NCI-H1694 (cell line): ENCODE results near the gene STIM2.
"Not testable (repeated sequence)": the region's sequence is repeated elsewhere in the genome, so short reads cannot be mapped to it uniquely, and the experiment has no call there.

Experiments used
- DNase-seq: peaks from one replicate; lab custom pipeline; 2025; lab: John Stamatoyannopoulos, UW

STIM2 gene

DNA sequence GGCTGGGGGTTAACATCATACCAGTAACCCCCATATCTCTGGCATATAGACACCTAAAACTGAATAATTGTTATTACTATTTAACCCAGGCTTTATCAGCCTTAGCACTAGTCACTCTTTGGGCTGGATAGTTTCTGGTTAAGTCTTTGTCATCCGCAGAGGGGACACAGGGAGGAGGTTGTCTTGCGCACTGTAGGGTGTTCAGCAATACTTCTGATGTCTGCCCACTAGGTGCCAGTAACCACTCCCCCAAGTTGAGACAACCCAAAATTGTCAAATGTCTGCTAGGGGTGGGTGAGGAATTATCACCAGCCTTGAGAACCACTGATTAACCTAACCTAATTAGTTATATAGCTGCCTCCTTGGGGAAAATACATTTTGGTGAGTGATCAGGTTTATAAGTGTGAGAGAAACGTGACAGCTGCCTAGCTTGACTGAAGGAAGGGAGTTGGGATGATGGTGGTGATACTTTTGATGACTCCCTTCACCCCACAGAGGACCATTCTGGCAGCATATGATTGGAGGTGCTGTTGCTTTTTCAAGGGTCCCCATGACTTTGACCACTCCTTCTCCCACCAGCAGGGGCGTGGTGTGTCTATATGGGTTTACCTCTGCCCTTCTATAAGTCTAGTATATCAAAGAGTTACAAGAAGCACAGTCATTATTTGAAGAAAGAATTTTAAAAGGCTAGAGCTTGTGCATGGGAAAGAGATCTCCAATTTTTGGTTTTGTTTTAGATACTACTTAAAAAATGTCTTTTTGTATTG lies 140.9 kb downstream of the STIM2 start:
- DNase-seq = no peak

- DNase-seq = no peak
Observed at GRCh38 chr4:27003642-27004113, 143.0 kb downstream of the STIM2 start.

DNA sequence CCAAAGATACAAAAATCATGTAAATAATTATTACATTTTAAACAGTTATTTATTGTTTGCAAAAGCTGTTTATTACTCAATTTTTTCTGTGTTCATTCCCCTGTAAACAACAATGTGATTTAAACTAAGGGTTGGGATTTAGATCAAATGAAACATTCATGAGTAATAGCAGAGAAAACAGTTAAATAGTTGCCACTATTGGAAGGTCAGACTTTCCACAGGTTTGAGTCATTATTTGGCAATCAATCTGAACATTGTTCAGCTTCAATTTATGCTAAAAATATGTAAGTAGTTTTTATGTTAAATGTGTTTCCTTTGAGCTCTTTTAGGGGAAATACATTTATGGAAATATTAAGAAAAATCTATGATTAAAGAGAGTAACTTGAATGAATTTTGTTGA lies 144.9 kb downstream of the STIM2 start:
- DNase-seq = no peak

- no peak for DNase-seq
Observed at GRCh38 chr4:27005905-27006590, 145.4 kb downstream of the STIM2 start.

DNA sequence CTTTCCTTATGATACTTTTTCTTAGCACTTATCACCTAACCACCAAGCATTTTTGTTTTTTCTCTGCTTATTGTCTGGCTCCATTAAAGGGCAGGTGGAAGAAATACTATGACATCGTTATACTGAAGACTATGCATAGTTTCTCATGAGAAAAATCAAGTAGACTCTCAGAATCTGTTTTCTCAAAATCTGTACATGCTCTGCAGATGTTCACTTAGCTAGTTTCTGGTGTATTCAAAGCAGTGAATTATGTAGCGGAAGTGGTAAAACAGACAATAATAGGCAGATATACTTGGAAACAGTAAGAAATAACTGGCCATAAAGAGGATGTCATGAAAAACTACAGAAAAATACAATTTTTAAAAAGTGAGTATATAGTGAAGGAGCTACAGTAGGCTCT lies 146.0 kb downstream of the STIM2 start:
- no peak for DNase-seq

DNA sequence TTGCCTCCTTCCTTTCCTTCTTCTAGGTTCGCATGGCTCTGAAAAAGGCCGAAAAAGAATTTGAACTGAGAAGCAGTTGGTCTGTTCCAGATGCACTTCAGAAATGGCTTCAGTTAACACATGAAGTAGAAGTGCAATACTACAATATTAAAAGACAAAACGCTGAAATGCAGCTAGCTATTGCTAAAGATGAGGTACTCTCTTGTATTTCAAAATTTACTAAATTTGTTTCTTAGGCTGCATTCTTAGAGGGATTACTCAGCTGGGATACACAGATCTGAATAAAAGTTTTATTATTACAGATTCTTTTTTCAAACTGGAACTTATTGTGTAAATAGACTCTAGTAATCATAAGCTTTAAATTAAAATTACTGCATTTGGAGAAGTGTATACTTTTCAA lies 146.9 kb downstream of the STIM2 start:
- DNase-seq = no peak

DNA sequence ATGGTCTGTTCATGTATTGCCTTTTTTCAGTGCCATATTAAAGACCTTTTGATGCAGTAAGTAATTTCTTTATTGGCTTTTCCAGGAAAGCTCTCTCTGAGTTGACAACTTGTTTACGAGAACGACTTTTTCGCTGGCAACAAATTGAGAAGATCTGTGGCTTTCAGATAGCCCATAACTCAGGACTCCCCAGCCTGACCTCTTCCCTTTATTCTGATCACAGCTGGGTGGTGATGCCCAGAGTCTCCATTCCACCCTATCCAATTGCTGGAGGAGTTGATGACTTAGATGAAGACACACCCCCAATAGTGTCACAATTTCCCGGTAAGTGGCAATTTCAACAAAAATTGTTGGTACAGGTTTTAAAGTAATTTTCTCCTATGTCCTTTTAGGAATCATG lies 148.0 kb downstream of the STIM2 start:
- DNase-seq = no peak

GRCh38 chr4:27009539-27009938 lies 148.9 kb downstream of the STIM2 start:
- no peak for DNase-seq

DNA sequence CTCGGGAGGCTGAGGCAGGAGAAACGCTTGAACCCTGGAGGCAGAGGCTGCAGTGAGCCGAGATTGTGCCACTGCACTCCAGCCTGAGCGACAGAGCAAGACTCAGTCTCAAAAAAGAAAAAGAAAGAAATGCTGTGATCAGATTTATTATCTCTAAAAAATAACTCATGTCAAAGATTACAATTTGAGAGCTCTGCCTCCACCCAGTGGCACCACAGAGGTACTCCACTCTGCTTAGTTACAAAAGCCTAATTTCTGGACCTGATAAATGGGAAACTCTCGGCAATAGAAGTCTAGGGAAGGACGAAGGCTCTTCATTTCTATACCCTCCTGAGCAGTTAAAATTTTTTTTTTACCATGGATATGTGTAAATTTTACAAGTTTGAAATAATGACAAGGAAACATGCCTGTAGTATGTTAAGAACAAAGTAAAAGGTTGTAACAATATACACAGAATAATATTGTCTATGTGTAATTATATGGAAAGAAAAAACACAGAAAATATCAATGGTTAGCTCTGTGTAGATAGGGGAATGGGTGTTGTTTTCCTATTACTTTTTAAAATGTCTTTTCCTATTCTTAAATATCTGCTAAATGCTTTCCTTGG lies 149.8 kb downstream of the STIM2 start:
- DNase-seq = peak; percentile 11

DNA sequence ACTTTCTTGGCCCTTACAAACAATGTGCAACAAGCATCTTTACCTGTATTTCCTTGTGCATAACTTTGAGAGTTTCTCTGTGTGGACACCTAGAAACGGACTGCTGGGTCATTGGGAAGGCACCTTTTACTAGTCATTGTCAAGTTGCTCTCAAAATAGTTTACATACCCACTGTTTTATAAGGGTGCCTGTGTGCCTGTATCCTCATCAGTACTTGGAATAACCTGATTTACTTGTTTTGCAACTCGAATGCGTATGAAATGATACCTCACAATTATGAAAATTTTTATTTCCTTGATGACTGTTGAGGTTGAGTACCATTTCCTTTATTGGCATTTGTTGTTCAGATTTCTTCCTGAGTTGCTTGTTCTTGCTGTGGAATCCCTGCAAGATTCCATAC lies 150.8 kb downstream of the STIM2 start:
- no peak for DNase-seq

GRCh38 chr4:27013012-27013411 lies 152.4 kb downstream of the STIM2 start:
- DNase-seq = no peak

- DNase-seq = no peak
Observed at GRCh38 chr4:27016551-27016950, 155.9 kb downstream of the STIM2 start.

DNA sequence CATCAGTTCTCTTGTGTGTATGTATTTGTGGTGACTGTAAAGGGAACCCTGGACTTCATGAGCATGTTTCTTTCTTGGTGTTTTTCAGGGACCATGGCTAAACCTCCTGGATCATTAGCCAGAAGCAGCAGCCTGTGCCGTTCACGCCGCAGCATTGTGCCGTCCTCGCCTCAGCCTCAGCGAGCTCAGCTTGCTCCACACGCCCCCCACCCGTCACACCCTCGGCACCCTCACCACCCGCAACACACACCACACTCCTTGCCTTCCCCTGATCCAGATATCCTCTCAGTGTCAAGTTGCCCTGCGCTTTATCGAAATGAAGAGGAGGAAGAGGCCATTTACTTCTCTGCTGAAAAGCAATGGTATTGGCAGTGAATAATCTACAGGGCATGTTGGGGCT lies 157.0 kb downstream of the STIM2 start:
- no peak for DNase-seq

DNA sequence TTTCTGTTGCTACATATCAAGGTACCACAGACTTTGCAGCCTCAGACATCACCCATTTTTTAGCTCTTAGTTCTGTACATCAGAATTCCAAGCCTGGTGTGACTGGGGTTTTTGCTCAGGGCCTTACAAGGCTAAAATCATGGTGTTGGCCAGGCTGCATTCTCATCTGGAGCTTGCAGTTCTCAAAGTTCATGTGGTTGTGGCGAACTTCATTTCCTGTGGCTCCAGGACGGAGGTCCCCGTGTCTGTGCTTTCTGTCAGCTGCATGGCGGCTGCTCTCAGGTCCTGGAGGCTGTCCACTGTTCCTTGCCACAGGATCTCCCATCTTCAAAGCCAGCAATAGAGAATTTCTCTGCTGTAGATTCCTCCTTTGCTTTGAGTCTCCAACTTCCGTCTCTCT lies 157.4 kb downstream of the STIM2 start:
- no peak for DNase-seq

DNA sequence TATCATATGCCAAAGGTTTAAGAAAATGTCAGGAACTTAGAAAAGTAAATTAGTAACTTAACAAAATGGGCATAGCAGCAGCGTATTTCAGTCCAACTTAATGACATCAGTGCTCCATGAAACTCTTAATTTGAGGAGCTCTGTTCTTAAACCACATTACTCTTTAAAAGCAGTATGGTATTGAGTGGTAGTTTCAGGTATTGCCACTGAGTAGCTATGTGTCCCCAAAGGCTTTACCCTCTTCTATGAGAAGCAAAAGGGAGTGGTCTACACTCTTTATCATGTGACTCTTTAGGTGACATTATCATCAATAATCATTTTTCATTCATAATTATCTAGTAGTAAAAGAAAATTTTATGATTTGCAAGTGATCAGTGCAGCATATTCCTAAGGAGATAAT lies 158.3 kb downstream of the STIM2 start:
- no peak for DNase-seq

- no peak for DNase-seq
Observed at GRCh38 chr4:27019766-27020165, 159.1 kb downstream of the STIM2 start.

- DNase-seq = no peak
Observed at GRCh38 chr4:27020203-27020602, 159.6 kb downstream of the STIM2 start.

DNA sequence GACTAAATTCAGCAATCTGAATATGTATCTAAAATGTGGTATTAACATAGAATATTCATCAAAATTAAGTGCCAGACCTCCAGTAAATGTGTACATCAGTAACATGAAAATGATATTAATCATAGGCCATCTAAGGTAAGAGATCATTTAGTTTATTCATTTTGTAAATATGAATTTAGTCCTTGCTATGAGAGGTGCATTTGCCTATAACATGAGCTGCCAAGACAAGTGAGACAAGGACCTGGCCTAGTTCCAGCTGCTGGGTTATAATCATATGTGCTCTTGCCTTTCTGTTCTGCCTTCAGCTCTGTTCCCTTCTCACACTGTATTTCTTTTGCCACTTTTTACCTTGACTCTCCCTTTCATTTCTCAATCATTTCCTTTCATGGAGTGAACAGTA lies 160.0 kb downstream of the STIM2 start:
- no peak for DNase-seq

DNA sequence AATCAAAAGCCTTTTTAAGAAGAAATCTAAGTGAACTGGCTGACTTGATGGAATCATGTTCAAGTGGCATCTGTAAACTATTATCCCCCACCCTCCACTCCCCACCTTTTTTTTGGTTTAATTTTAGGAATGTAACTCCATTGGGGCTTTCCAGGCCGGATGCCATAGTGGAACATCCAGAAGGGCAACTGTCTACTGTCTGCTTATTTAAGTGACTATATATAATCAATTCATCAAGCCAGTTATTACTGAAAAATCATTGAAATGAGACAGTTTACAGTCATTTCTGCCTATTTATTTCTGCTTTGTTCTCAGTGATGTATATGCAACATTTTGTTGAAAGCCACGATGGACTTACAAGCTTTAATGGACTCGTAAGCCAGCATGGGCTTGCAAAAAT lies 162.3 kb downstream of the STIM2 start:
- DNase-seq = no peak

DNA sequence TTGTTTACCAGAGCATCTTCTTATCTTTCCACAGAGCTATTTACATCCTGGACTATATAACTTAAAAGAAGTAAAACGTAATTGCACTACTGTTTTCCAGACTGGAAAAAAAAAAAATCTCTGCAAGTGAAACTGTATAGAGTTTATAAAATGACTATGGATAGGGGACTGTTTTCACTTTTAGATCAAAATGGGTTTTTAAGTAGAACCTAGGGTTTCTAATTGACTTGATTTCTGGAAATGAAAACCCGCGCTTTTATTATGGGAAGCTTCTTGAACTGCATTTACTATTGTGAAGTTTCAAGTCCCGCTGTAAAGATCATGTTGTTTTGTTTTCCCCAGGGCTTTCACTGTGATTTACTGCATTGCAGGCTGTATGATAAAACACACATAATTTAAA lies 162.7 kb downstream of the STIM2 start:
- no peak for DNase-seq

- no peak for DNase-seq
Observed at GRCh38 chr4:27024805-27025204, 164.2 kb downstream of the STIM2 start.

DNA sequence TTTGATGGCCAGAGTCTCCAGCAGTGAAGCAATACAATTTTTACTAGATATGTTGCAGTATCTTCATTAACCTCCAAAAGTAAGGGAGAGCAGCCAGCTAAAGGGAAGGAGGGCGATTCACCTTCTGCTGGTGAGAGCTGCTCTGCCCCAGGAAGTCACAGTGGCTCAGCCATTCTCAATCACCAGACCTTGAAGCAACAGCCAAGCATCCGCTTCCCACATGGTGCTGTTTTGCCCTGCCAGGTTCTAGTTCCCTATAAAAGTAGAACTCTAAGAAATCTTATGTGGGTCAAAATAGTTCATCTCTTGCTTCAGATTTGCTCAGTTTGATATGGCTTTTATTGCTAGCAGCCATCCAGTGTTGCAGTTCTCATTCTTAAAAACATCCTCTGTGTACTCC lies 166.8 kb downstream of the STIM2 start:
- DNase-seq = no peak

DNA sequence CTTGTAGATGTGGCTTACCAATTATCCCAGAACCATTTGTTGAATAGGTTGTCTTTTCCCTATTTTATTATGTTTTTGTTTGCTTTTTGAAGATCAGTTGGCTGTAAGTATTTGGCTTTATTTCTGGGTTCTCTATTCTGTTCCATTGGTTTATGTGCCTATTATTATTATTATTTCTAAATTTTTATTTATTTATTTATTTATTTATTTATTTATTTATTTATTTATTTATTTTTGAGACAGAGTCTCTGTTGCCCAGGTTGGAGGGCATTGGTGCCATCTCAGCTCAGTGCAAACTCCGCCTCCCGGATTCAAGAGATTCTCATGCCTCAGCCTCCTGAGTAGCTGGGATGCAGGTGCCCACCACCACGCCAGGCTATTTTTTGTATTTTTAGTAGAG lies 174.5 kb downstream of the STIM2 start:
- DNase-seq = not testable (repeated sequence)
